Amygdala (tissue), 56 donors: Measurements from ENCODE around the gene NKD2.
A peak's percentile ranks its signal among the peaks of the same experiment; 100 is the strongest.
"Not testable (repeated sequence)": the region's sequence is repeated elsewhere in the genome, so short reads cannot be mapped to it uniquely, and the experiment has no call there.

Experiments
- DNase-seq, 56 donors: peaks; one replicate each; lab custom pipeline; 2025; lab: John Stamatoyannopoulos, UW

The NKD2 gene

GRCh38 chr5:1011741-1012312, 3.2 kb downstream of the NKD2 start:
- no peak for DNase-seq

- no peak for DNase-seq
Observed at GRCh38 chr5:1012313-1012841, 3.8 kb downstream of the NKD2 start.

- DNase-seq, result no peak
Observed at GRCh38 chr5:1012900-1013237, 4.3 kb downstream of the NKD2 start.

GRCh38 chr5:1013238-1013947, 4.8 kb downstream of the NKD2 start:
- DNase-seq, result no peak

- DNase-seq, result no peak
Observed at GRCh38 chr5:1013948-1014301, 5.3 kb downstream of the NKD2 start.

- no peak for DNase-seq
Observed at GRCh38 chr5:1014346-1014745, 5.7 kb downstream of the NKD2 start.

GRCh38 chr5:1014781-1015221, 6.2 kb downstream of the NKD2 start:
- no peak for DNase-seq

GRCh38 chr5:1015507-1015906, 6.9 kb downstream of the NKD2 start:
- no peak for DNase-seq

GRCh38 chr5:1016036-1016435, 7.4 kb downstream of the NKD2 start:
- peak in 41 of 56 donors; percentile 1 to 67 (median 29) for DNase-seq

- no peak for DNase-seq
Observed at GRCh38 chr5:1016476-1016875, 7.9 kb downstream of the NKD2 start.

GRCh38 chr5:1017056-1017455, 8.5 kb downstream of the NKD2 start:
- no peak for DNase-seq

- no peak for DNase-seq
Observed at GRCh38 chr5:1017691-1018455, 9.3 kb downstream of the NKD2 start.

GRCh38 chr5:1018596-1018995, 10.0 kb downstream of the NKD2 start:
- no peak for DNase-seq

- DNase-seq, result no peak
Observed at GRCh38 chr5:1019001-1019905, 10.7 kb downstream of the NKD2 start.

GRCh38 chr5:1020452-1020961, 11.9 kb downstream of the NKD2 start:
- DNase-seq, result no peak

- no peak for DNase-seq
Observed at GRCh38 chr5:1021136-1021968, 12.8 kb downstream of the NKD2 start.

GRCh38 chr5:1021969-1022336, 13.4 kb downstream of the NKD2 start:
- DNase-seq, result not testable (repeated sequence)

- DNase-seq, result no peak
Observed at GRCh38 chr5:1026700-1027621, 18.4 kb downstream of the NKD2 start.
